Stimulated activated CD8-positive, alpha-beta memory T cell treated with anti-CD3 and anti-CD28 coated beads, Interleukin-2, amount 100 ng/mL, for 1 hour (primary cell): ENCODE data around the gene SND1.

Experiments used
- DNase-seq, 2 donors: peaks; one replicate each; pipeline ENCODE4 v3.0.0-alpha.2; 2020; ENCODE audit warnings: low read depth in 2 of 2

The SND1 gene

GRCh38 chr7:127683776-127684681, 32.0 kb downstream of the SND1 start:
- no peak for DNase-seq

GRCh38 chr7:127689194-127689772, 37.3 kb downstream of the SND1 start:
- DNase-seq: no peak

GRCh38 chr7:127690337-127690736, 38.3 kb downstream of the SND1 start:
- no peak for DNase-seq

- no peak for DNase-seq
These were observed 38.8 kb downstream of the SND1 start for GRCh38 chr7:127690806-127691205.

GRCh38 chr7:127692200-127692599, 40.2 kb downstream of the SND1 start:
- DNase-seq: no peak

- no peak for DNase-seq
These were observed 47.9 kb downstream of the SND1 start for GRCh38 chr7:127699853-127700252.

GRCh38 chr7:127702052-127702652, 50.2 kb downstream of the SND1 start:
- no peak for DNase-seq

- DNase-seq: no peak
These were observed 50.9 kb downstream of the SND1 start for GRCh38 chr7:127702938-127703337.

GRCh38 chr7:127704211-127704610, 52.2 kb downstream of the SND1 start:
- DNase-seq: no peak

GRCh38 chr7:127705461-127705959, 53.5 kb downstream of the SND1 start:
- no peak for DNase-seq

- DNase-seq: no peak
These were observed 54.8 kb downstream of the SND1 start for GRCh38 chr7:127706766-127707165.

- no peak for DNase-seq
These were observed 56.2 kb downstream of the SND1 start for GRCh38 chr7:127708201-127708600.

GRCh38 chr7:127708788-127709187, 56.8 kb downstream of the SND1 start:
- DNase-seq: peak; percentile 34 to 52

- DNase-seq: no peak
These were observed 58.6 kb downstream of the SND1 start for GRCh38 chr7:127710635-127711034.

GRCh38 chr7:127711872-127712271, 59.9 kb downstream of the SND1 start:
- DNase-seq: no peak

GRCh38 chr7:127713006-127713405, 61.0 kb downstream of the SND1 start:
- no peak for DNase-seq

GRCh38 chr7:127713758-127714157, 61.8 kb downstream of the SND1 start:
- no peak for DNase-seq

GRCh38 chr7:127715272-127715671, 63.3 kb downstream of the SND1 start:
- no peak for DNase-seq

- no peak for DNase-seq
These were observed 63.9 kb downstream of the SND1 start for GRCh38 chr7:127715901-127716300.

- DNase-seq: no peak
These were observed 65.7 kb downstream of the SND1 start for GRCh38 chr7:127717502-127718339.

- DNase-seq: no peak
These were observed 66.3 kb downstream of the SND1 start for GRCh38 chr7:127718340-127718679.

GRCh38 chr7:127726476-127726875, 74.5 kb downstream of the SND1 start:
- no peak for DNase-seq
